ENCODE results near the gene TMEM272. TPM values are rescaled to one million over a fixed set of nuclear protein-coding genes. Genes with fewer than 3 reads are reported as not detected.

The TMEM272 gene
- total RNA-seq, 1 experiment from 2014 or later = 0.14 TPM

DNA sequence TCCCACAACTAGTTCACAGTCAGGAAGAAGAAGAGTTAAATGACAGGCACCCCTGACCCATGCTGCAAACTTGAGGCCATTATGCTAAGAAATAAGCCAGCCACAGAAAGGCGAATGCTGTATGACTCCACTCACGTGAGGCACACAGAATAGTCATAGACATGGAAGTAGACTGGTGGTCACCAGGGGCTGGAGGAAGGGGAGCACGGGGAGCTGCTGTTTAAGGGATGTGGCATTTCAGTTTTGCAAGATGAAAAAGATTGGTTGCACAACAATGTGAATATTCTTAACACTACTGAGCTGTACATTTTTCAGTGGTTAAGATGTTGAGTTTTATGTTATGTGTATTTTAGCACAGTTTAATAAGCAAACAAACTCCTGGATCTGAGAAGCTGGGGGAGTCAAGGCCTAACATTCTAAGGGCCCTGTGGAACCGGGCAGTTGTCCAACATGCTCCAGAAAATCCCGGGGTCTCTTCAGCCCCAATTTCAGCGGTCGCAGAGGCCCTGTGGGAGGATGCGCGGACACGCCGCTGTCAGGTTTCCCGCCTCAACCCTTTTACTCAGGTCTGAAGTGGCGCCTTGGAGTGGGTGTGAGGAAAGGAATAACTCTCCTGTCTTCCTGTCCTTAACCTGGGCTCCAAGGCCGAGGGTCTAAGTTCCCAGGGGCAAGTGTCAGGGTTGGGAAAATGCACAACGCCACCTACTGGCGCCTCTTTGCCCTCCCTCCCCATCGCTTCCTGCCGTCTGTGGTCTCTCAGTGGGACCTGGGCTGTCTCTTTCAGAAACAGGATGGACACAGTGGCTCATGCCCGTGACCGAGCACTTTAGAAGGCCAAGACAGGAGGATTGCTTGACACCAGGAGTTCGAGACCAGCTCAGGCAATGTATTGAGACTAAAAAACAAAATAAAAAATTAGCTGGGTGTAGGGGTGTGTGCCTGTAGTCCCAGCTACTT is 4.4 kb upstream of the TMEM272 start:
- Mint-ChIP-seq H3K9me3 (ENCODE audit: unreplicated experiment) (no peaks in the 10 kb centered on the region), H3K36me3 (ENCODE audit: insufficient read depth, unreplicated experiment) (no peaks in the 10 kb centered on the region), H3K27me3 (ENCODE audit: insufficient read depth, unreplicated experiment) (no peaks in the 10 kb centered on the region), H3K4me3 (ENCODE audit: unreplicated experiment) (no peak overlapping the region), H3K4me1 (ENCODE audit: low read depth, unreplicated experiment) (peaks cover 16% of the 10 kb centered on the region), H3K27ac (ENCODE audit: unreplicated experiment) (no peak overlapping the region)
- CTCF ChIA-PET = no interaction called here
- Histone ChIP-seq H3K27me3 (replicated peaks; ENCODE audit: control insufficient read depth, insufficient read depth, low read length) (no peaks in the 10 kb centered on the region), H3K9me3 (no peaks in the 10 kb centered on the region), H3K36me3 (ENCODE audit: control insufficient read depth, insufficient read depth, low read length) (no peaks in the 10 kb centered on the region), H3K4me1 (no peaks in the 10 kb centered on the region), H3K4me3 (ENCODE audit: low read depth, low read length) (no peak overlapping the region)
- DNase-seq = peak in 1 of 2 experiments; percentile 48
- no TSS peak for BruUV-seq (replicated peaks)
- POLR2A ChIA-PET = no interaction called here
- intact Hi-C loops (cut with micrococcal nuclease; ENCODE audit: unreplicated experiment) = no loop called here
- TF ChIP-seq, protein P1, sequence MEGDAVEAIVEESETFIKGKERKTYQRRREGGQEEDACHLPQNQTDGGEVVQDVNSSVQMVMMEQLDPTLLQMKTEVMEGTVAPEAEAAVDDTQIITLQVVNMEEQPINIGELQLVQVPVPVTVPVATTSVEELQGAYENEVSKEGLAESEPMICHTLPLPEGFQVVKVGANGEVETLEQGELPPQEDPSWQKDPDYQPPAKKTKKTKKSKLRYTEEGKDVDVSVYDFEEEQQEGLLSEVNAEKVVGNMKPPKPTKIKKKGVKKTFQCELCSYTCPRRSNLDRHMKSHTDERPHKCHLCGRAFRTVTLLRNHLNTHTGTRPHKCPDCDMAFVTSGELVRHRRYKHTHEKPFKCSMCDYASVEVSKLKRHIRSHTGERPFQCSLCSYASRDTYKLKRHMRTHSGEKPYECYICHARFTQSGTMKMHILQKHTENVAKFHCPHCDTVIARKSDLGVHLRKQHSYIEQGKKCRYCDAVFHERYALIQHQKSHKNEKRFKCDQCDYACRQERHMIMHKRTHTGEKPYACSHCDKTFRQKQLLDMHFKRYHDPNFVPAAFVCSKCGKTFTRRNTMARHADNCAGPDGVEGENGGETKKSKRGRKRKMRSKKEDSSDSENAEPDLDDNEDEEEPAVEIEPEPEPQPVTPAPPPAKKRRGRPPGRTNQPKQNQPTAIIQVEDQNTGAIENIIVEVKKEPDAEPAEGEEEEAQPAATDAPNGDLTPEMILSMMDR (IDR thresholded peaks at IDR 0.05; ENCODE audit: insufficient read depth in 1 of 2, low read depth in 1 of 2, low read length in 1 of 2, severe bottlenecking in 1 of 2, unreplicated experiment in 1 of 2) = peak; percentile 49 to 51

DNA sequence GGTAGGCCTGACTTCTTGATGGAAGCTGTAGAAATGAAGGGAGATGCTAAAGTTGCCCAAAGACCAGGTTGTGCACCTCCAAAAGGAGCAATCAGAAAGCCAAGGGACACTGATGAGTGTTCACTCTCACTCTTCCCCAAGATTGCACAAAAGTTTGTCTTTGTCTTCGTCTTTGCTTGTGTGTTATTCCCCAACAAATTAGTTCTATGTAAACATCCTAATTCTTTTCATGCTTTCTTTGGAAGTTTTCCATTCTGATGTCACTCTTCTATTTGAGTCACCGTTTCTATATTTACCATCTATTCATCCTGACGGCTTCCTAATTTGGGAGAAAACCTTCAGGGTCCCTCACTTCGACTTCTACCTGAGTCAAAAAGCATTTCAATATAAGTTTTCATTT is 3.7 kb upstream of the TMEM272 start:
- H3K27ac Mint-ChIP-seq (ENCODE audit: unreplicated experiment) = no peak overlapping the region
- no TSS peak for BruUV-seq (replicated peaks)
- peaks cover 16% of the 10 kb centered on the region for H3K4me1 Mint-ChIP-seq (ENCODE audit: low read depth, unreplicated experiment)
- Histone ChIP-seq H3K27me3 (replicated peaks; ENCODE audit: control insufficient read depth, insufficient read depth, low read length) (no peaks in the 10 kb centered on the region), H3K4me1 (no peaks in the 10 kb centered on the region), H3K4me3 (ENCODE audit: low read depth, low read length) (no peak overlapping the region), H3K36me3 (ENCODE audit: control insufficient read depth, insufficient read depth, low read length) (no peaks in the 10 kb centered on the region), H3K9me3 (no peaks in the 10 kb centered on the region)
- intact Hi-C loops (cut with micrococcal nuclease; ENCODE audit: unreplicated experiment) = no loop called here
- no peaks in the 10 kb centered on the region for H3K36me3 Mint-ChIP-seq (ENCODE audit: insufficient read depth, unreplicated experiment)
- DNase-seq = no peak
- no peaks in the 10 kb centered on the region for H3K9me3 Mint-ChIP-seq (ENCODE audit: unreplicated experiment)
- no peaks in the 10 kb centered on the region for H3K27me3 Mint-ChIP-seq (ENCODE audit: insufficient read depth, unreplicated experiment)
- ChIA-PET CTCF (no interaction called here), POLR2A (no interaction called here)
- H3K4me3 Mint-ChIP-seq (ENCODE audit: unreplicated experiment) = no peak overlapping the region
- TF ChIP-seq, protein P1 (IDR thresholded peaks at IDR 0.05; ENCODE audit: insufficient read depth in 1 of 2, low read depth in 1 of 2, low read length in 1 of 2, severe bottlenecking in 1 of 2, unreplicated experiment in 1 of 2) = no peak

DNA sequence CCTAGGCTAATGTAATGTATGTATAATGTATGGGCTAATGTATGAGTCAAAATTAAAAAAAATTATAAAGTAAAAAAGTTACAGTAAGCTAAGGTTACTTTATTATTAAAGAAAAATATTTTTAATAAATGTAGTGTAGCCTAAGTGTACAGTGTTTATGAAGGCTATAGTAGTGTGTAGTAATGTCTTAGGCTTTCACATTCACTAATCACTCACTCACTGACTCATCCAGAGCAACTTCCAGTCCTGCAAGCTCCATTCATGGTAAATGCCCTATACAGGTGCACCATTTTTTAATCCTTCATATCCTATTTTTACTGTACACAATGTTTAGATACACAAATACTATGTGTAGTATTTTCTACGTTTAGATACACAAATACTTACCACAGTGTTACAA is 1.8 kb upstream of the TMEM272 start:
- CTCF ChIA-PET = no interaction called here
- H3K4me1 Mint-ChIP-seq (ENCODE audit: low read depth, unreplicated experiment) = peaks cover 16% of the 10 kb centered on the region
- TF ChIP-seq, protein P1 (IDR thresholded peaks at IDR 0.05; ENCODE audit: insufficient read depth in 1 of 2, low read depth in 1 of 2, low read length in 1 of 2, severe bottlenecking in 1 of 2, unreplicated experiment in 1 of 2) = no peak

More for the DNA sequence above, 1.8 kb upstream of the TMEM272 start:
- Histone ChIP-seq H3K27me3 (replicated peaks; ENCODE audit: control insufficient read depth, insufficient read depth, low read length) (no peaks in the 10 kb centered on the region), H3K36me3 (ENCODE audit: control insufficient read depth, insufficient read depth, low read length) (no peaks in the 10 kb centered on the region), H3K4me3 (ENCODE audit: low read depth, low read length) (no peak overlapping the region), H3K9me3 (no peaks in the 10 kb centered on the region), H3K4me1 (no peaks in the 10 kb centered on the region)
- intact Hi-C loops (cut with micrococcal nuclease; ENCODE audit: unreplicated experiment) = no loop called here
- Mint-ChIP-seq H3K36me3 (ENCODE audit: insufficient read depth, unreplicated experiment) (no peaks in the 10 kb centered on the region), H3K27me3 (ENCODE audit: insufficient read depth, unreplicated experiment) (no peaks in the 10 kb centered on the region), H3K9me3 (ENCODE audit: unreplicated experiment) (no peaks in the 10 kb centered on the region), H3K27ac (ENCODE audit: unreplicated experiment) (no peak overlapping the region), H3K4me3 (ENCODE audit: unreplicated experiment) (no peak overlapping the region)
- POLR2A ChIA-PET = no interaction called here
- no TSS peak for BruUV-seq (replicated peaks)
- DNase-seq = no peak
